T-helper 1 cell treated with Interleukin-12 subunit alpha and Interleukin-12 subunit beta and Interleukin-4 antibody, amounts not matched to agents 30 ng/mL and 1 ng/mL, for 36 hours (primary cell): ENCODE data around the gene LRP1. TPM values are rescaled to one million over a fixed set of nuclear protein-coding genes. Genes with fewer than 3 reads are reported as not detected.

Source experiments
- intact Hi-C: fragments of 100-400 bp; cut with micrococcal nuclease; formaldehyde crosslinking; loops from one replicate; pipeline ENCODE4 v1.15.1; 2024
- total RNA-seq: library from RNA; stranded (reverse); gene quantifications from 2 replicates; pipeline ENCODE4 v1.2.3, GENCODE V29; 2022

The LRP1 gene
- total RNA-seq, 1 donor from 2014 or later: 0.86 TPM

DNA sequence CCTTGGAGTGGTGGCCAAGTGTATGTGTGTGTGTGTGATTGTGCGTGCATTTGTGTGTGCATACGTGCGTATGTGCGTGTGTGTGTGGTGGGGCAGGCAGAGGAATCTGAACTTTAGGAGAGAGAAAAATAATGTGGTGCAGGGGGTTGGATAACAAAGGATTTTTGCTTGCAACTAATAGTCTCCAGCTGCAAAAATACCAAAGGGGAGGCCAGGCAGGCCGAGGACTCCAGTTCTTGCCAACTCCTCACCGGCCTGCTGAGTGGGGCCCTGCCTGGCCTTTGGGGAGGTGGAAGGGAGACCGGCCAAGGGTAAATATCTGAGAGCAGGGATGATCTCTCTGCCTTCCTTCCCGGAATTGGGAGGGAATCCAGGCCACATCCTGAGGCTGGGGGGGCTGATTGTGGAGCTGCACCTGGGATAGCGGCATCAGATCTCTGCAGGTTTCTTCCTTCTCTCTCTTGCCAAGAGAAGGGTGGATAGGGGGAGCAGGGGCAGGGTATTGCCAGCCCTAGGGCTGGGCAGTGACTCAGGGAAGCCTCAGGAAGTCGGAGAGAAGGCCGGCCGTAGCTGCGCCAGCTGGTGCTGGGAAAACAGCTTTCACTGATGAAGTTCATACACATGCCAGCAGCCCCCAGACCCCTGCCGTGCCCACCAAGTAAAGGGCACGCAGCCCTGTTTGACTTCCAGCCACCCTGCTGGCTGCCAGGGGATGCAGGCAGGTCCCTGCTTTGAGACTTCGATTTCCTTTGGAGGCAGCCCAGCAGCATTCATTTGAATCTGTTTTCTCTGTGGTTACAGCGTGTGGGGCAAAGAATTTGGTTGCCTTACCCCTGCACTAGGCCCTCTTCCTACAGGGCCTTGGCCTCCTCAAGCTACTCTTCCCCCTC is 23.7 kb downstream of the LRP1 start:
- intact Hi-C loops: no loop called here

DNA sequence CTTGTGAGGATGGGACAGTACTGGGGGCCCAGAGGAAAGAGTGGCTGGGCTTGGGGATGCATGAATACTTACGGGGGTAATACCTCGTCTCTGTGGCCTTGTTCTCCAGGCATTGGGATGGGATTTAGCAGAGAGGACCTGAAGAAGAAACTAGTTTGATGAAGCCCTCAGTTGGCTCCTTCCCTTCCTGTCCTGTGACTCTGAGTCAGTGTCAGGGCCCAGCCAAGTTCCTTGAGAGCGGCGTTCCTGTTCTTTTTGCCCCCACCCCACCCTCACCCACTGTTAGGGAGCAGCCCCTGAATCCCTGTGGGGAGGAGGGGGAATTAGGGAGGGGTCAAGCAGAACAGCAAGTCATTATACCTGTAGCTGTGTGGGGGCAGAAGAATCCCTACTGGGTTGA is 24.4 kb downstream of the LRP1 start:
- intact Hi-C loops: no loop called here

DNA sequence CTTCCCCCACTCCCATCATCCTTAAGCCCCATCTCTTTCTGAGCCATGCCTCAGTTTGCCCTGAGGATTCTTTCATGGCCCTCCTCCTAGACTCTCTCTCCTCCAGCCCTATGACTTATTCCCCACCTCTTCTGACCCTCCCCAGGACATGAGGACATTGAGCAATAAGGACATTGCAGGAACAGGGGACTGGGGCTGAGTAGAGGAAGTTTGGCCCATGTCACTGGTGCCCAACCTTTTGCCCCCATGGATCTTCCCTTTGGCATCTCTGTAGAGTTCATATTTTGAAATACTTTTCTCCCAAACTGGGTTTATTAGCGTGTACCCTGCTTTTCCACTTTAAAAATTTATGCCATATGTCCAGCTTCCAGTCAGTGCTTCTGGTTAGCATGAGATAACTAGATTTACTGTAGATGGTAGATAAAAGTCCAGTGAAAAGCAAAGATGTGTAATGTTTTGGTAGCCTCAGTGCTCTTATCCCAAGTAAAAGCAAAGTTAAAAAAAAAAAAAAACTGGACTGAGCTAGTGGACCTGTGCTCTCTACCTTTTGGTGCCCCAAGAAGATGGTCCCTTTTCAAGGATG is 25.2 kb downstream of the LRP1 start:
- intact Hi-C loops: no loop called here

DNA sequence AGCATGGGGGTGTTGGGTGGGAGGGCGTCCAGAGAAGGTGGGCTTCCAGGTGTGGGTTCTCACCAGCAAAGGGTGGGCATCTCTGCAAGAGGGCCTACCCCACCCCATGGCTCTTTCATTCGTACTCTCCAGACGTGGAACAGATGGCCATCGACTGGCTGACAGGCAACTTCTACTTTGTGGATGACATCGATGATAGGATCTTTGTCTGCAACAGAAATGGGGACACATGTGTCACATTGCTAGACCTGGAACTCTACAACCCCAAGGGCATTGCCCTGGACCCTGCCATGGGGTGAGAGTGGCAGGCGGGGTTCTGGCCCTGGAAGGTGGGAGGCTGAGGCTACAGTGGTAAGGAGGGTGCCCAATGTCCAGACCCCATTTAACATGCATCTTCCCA is 25.8 kb downstream of the LRP1 start:
- intact Hi-C loops: no loop called here

DNA sequence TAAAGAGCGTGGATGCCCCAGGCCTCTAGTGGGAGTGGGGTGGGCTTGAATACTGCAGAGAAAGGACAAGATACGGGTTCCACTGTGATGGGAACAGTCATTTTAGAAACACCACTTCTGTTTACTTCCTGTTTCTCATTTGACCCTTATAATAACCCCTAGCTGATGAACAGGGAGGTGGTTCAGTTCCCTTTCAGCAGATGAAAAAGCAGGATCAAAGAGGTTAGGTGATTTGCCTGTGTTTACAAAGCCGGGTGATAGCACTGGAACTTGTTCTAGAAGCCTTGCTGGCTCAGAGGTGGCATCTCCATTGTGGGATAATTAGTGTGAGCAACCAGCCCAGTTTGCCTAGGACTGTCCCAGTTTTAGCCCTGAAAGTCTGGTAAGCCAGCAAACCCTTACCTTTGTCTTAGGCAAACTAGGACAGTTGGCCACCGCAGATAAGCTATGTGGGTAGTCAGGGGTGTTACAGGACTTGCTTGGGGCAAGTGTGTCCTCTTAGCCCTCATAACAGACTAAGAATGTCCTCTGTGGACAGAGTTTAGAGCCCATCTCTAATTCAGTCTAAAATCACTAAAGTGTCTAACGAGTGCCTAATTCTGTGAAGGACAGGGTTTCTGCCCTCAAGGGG is 26.6 kb downstream of the LRP1 start:
- intact Hi-C loops: no loop called here

DNA sequence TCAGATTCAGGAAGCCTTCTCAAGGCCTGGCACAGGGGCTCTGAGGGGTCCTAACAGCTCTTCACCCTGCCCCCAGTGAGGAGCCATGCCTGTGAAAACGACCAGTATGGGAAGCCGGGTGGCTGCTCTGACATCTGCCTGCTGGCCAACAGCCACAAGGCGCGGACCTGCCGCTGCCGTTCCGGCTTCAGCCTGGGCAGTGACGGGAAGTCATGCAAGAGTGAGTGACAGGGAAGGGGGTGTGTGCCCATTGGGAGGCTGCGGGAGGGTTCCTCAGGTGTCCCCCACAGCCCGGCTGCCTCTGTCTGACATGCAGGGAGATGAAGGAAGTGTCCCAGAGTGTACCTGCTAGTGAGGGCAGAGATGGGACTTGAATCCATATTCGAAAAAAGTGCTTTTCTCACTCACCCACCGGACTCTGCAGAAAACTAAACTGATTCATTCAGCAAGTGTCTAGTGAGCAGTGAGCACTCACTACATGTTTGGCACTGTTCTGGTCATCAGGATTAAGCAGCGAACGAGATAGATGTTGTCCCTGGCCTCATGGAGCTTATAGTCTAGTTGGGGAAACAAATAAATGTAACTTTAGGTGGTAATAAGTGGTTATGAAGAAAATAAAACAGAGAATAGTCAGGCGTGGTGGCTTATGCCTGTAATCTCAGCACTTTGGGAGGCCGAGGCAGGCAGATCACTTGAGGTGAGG is 28.6 kb downstream of the LRP1 start:
- intact Hi-C loops: no loop called here

DNA sequence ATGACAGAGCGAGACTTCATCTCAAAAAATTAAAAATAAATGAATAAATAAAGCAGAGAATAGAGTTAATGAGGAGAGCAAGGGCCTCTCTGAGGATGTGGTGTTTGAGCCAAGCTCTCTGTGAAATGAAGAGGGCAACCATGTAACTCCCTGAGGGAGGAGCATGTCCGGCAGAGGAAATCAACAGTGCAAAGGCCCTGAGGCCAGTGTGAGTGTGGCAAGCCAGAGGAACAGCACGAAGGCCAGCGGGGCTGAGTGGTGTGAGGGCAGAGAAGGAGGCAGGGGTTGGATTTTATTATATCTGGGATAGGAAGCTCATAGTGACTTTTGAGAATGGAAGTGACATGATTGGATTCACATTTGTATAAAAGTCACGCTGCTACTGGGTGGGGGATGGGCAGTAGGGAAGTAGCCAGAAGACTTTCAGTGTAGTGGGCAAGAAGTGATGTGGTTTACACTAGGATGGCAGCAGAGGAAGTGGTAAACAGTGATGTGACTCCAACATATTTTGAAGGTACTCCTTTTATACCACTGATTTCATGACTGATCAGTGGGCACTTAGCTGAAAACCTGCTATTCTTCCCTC is 29.4 kb downstream of the LRP1 start:
- intact Hi-C loops: no loop called here

DNA sequence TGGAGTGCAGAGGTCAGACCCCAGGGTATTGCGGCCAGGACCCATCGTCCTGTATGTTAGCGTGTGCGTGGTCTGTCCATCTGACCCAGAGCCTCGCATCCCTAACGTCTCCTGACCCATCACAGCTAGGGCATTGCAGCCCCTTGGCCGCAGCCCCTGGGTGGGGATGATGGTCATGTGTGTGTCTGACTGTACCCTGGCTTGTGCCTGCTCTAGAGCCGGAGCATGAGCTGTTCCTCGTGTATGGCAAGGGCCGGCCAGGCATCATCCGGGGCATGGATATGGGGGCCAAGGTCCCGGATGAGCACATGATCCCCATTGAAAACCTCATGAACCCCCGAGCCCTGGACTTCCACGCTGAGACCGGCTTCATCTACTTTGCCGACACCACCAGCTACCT is 29.9 kb downstream of the LRP1 start:
- intact Hi-C loops: no loop called here

DNA sequence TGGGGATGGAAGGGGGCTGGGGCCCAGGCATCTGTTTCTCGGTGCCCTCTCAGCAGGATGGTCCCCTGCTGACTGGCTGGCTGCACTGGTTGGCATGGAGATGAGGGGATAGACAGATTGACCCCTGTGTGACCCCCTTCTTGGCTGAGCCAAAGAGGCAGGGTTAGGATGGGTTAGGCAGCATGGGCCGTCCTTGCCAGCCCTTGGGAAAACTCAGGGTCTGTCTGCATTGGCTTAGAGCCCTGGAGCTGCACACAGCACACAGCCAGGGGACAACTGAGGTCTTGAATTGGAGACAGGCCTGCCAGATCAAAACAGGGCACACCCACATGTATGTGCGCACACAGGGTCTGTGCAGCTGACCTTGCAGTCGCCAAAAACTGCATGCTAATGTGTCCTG is 30.4 kb downstream of the LRP1 start:
- intact Hi-C loops: no loop called here

DNA sequence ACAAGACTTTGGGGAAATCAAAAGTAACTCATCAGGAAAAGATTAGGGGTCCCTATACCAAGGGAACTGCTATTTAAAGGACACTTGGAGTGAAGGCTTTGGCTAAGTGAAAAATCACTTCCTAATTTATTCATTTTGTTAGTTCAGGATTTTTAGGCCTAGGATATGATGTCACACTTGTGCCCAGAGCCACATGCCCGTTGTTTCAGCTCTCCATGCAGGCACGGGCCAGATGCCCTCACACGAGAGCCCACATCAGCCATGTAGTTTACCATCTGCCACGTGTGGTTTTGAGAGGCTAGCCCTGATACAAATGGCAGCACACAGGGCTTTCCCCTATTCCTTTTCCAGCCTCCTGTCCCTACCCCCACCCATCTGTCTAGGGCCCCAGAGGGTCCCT is 31.0 kb downstream of the LRP1 start:
- intact Hi-C loops: no loop called here

DNA sequence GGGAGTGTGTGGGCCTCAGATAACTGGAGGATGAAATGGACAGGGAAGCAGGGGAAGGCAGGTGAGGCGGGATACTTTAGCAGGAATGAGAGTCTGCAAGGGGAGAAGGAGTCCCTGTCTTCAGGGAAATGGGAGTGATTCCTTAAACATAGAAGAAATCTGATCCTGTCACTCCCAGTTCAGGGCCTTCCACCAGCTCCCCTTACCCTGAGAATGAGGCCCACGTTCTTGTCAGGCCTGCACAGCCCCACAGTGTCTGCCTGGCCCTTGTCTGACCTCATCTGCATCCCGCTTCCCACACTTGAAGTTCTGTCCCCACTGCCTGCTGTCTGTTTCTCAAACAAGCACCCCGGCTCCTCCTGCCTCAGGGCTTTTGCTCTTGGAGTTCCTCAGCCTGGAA is 31.8 kb downstream of the LRP1 start:
- intact Hi-C loops: no loop called here

DNA sequence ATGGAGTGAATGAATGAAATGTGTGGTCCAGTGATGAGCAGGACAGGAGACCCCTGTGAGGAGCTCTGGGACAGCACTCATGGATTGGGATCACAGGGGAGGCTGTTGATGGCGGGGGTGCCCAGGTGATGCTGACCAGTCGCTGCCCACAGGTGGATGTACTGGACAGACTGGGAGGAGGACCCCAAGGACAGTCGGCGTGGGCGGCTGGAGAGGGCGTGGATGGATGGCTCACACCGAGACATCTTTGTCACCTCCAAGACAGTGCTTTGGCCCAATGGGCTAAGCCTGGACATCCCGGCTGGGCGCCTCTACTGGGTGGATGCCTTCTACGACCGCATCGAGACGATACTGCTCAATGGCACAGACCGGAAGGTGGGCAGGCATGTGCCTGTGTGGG is 32.5 kb downstream of the LRP1 start:
- intact Hi-C loops: no loop called here

DNA sequence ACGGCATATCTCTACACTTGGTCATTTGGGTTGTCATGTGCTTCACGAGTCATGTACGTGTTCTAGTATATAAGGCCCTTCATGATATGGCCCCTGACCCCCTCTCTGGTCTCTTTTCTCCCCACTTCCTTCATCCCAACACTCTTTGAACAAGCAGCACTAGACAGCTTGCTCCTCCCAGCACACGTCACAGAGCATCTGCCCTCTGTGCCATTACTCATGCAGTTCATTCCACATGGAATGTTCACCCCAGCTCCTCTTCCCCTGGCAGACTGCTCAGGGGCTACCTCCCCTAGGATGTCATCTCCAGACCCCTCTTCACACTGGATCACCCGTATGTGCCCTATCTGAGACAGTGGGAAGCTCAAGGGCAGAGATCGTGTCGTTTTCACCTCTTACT is 33.2 kb downstream of the LRP1 start:
- intact Hi-C loops: no loop called here

DNA sequence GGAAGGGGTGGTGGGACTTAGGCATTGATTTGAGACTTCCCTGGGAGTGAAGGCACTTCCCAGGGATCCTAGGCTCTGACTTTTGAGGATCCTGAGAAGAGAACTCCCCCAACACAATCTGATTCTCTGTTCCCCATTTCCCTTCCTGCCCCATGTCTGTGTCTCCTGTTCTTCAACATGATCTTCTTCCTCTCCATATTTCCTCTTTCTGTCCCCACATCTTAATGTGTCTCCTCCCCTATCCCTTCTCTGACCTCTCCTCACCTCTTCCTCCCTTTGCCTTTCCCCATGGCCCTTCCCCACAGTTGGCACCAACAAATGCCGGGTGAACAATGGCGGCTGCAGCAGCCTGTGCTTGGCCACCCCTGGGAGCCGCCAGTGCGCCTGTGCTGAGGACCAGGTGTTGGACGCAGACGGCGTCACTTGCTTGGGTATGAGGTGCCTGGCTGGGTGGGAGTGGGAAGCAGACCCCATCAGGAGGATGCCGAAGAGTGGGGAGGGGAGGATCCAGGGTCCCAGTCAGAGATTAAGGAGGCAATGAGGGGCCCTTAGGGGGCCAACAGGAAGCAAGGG is 34.4 kb downstream of the LRP1 start:
- intact Hi-C loops: no loop called here

DNA sequence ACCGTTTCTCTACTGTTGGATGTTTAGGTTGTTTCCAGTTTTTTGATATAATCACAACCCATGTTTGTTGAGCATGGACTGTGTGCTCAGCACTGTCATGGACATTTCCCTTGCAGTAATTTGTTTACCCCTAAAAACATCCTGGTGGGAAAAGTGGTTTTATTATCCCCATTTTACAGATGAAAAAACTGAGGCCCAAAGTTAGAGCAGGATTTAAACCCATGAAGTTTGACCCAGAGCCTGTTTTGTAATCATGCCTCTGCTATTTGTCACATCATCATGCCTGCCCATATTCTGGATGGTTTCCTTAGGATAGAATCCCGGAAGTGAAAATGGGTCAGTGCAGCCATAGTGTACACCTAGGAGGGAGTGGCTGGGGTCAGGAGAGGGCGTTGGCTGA is 36.2 kb downstream of the LRP1 start:
- intact Hi-C loops: no loop called here

DNA sequence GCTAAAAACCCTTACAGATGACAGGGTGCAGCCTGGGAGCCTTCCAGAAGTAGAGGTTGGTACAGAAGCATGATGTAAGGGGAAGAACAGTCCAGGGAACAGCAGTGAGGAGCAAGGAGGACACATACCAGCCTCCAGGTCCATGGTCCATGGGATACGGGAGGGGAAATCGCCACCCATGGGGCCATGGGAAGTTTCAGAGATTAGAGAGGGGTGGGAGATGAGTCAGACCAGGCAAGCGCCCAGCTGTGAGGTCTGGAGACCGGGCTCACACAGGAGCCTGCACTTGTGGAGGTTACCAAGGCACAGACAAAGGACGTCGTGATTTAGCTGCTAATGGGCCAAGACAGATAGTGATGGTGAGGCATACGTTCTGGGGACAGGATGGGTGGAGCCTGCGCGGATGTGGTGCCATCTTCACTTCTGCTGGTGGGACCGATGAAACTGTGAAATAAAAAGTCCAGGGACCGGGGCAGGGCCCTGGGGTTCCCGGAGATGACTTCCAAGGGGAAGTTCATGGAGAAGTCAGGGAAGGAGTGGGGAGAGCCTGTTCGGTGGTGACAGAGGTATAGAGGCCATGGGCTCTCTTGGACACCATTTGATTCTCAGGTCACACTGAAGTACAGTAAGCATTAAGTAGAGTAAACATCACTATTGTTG is 36.8 kb downstream of the LRP1 start:
- intact Hi-C loops: no loop called here

DNA sequence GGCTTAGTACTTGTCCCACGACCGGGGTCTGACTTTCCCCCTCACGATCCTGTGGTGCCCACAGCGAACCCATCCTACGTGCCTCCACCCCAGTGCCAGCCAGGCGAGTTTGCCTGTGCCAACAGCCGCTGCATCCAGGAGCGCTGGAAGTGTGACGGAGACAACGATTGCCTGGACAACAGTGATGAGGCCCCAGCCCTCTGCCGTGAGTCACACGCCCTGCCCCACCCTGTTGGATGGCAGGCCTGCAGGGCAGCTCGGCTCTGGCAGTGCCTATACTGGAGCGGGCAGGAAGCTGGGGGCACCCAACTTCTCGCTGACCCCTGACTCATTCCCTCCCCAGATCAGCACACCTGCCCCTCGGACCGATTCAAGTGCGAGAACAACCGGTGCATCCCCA is 37.5 kb downstream of the LRP1 start:
- intact Hi-C loops: no loop called here

DNA sequence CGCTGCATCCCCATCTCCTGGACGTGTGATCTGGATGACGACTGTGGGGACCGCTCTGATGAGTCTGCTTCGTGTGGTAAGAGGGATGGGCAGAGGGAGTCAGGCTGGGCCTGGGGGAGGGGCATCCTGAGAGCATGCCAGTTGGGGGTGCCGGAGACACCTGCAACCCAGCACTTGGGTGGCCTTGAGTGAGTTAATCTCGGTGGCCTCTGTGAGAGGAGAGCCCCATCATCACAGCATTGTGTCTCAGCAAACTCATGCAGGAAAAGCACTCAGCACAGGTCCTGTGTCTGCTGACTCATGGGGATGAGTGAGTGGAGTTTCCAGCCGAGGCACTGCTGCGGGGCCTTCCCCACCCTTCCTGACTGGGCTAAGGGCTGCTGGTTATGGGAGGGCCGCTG is 38.7 kb downstream of the LRP1 start:
- intact Hi-C loops: no loop called here

DNA sequence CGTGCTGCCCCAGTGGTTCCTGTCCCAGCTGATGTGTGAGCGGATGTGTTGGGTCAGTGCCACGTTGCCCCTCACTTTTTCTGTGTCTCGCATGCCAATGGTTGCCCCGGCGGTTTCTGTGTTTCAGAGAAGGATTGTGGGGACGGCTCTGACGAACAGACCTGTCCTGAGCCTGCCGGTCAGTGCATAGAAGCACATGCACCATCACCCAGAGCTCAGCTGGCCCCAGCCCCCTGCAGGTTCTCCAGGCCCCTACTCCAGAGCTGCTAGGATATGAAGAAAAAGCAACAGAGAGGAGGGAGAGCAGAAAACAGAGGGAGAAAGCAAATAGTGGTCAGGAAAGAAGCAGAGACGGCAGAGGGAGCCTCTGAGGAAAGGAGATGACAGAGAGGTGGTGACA is 39.8 kb downstream of the LRP1 start:
- intact Hi-C loops: no loop called here

DNA sequence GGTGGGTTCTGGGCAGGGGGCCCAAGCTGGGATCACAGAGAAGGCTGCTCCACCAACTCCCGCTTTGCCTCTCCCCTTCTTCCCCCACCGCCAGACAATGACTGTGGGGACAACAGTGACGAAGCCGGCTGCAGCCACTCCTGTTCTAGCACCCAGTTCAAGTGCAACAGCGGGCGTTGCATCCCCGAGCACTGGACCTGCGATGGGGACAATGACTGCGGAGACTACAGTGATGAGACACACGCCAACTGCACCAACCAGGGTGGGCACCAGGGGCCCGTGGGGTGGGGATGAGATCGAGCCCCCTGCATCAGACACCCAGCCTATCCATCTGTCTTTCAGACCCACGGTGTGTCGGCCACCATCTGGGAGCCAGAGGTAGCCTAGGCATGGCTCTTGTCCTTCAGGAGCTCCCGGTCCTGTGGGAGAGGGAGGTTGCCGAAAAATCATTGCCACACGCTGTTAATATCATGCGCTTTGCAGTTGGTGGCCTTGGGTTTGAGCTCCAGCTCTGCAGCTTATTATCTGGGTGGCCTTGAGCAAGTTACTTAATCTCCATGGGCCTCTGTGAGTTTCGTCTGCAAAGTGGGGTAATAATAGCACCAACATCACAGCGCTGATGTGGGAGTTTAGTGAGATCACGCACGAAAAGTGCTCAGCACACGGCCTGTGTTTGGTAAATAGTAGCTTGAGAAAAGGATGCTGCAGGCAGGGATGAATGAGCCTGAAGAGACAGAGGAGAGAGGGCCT is 40.9 kb downstream of the LRP1 start:
- intact Hi-C loops: no loop called here
